OCI-LY3 (cell line): ENCODE measurements around the gene ANKRD29.

Source experiments
- H2AFZ ChIP-seq: fragments of 200-600, 300-600 bp; shearing (Covaris generic); 2 replicates; pipeline ENCODE4 v1.6.0; 2014; ENCODE audit warnings: antibody characterized with exemption, low read depth, low read length
- H3K27ac ChIP-seq: fragments of 200-600, 300-600 bp; sonication (generic); 2 replicates; pipeline ENCODE4 v1.5.1; 2014; ENCODE audit warnings: mild to moderate bottlenecking, low read length, moderate library complexity, mixed read lengths
- H3K27me3 ChIP-seq: fragments of 200-600, 300-600 bp; sonication (generic); 2 replicates; pipeline ENCODE4 v1.6.1; 2014; ENCODE audit warnings: low read depth, low read length, mixed read lengths
- H3K36me3 ChIP-seq: fragments of 200-600, 300-600 bp; sonication (generic); replicated peaks from 2 replicates; pipeline ENCODE3; 2014; ENCODE audit warnings: low read depth, low read length, mixed read lengths
- H3K4me1 ChIP-seq: fragments of 300-600, 200-600 bp; sonication (generic); 2 replicates; pipeline ENCODE4 v1.6.1; 2014; ENCODE audit warnings: low read length, mixed read lengths
- H3K4me2 ChIP-seq: fragments of 200-600, 300-600 bp; sonication (generic); 2 replicates; pipeline ENCODE4 v1.6.1; 2014; ENCODE audit warnings: low read length, mixed read lengths
- H3K4me3 ChIP-seq: fragments of 300-600, 200-600 bp; sonication (generic); 2 replicates; pipeline ENCODE4 v1.5.1; 2014; ENCODE audit warnings: antibody characterized with exemption, mild to moderate bottlenecking, low read length, moderate library complexity
- H3K79me2 ChIP-seq: fragments of 300-600, 200-600 bp; shearing (Covaris generic); 2 replicates; pipeline ENCODE4 v1.6.1; 2014; ENCODE audit warnings: mild to moderate bottlenecking, low read length, mixed read lengths
- H3K9ac ChIP-seq: fragments of 300-600, 200-600 bp; shearing (Covaris generic); 2 replicates; pipeline ENCODE4 v1.6.0; 2014; ENCODE audit warnings: mild to moderate bottlenecking, low read length, moderate library complexity
- H3K9me3 ChIP-seq: fragments of 200-600, 300-600 bp; shearing (Covaris generic); 2 replicates; pipeline ENCODE4 v1.6.1; 2014; ENCODE audit warnings: low read length, mixed read lengths; ENCODE audit not compliant: insufficient read depth
- H4K20me1 ChIP-seq: fragments of 200-600, 300-600 bp; sonication (generic); 2 replicates; pipeline ENCODE4 v1.6.1; 2016; ENCODE audit warnings: low read length, mixed read lengths; ENCODE audit not compliant: insufficient read depth
- EZH2phosphoT487 ChIP-seq: fragments of 200-600 bp; shearing (Covaris generic); IDR thresholded peaks from 2 replicates; pipeline ENCODE4 v1.6.1; 2018; ENCODE audit warnings: antibody characterized with exemption, mixed run types, low read depth
- TF ChIP-seq, protein P1 (sequence below): fragments of 200-600, 300-600 bp; sonication (generic); IDR thresholded peaks from 2 replicates; pipeline ENCODE4 v1.5.1; 2014; ENCODE audit warnings: antibody characterized with exemption, low read length, low read depth

The ANKRD29 gene

DNA sequence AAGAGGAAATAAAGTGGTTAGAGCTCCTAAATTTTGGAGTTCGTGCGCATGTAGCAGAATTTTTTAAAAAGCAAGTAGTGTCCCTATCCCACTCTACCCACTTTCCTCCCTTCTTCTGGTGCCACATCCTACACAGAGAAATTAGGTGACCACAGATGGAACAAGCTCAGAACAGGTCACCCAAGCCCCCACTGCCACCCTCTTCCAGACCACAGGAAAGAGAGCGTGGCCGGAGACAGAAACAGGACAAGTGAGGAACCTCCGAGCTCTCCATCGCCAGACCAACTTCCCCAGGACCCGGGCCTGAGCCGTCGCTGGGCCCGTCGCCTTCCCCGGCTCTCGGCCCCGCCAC is 76.8 kb downstream of the ANKRD29 start:
- no peak for TF ChIP-seq EZH2phosphoT487
- TF ChIP-seq, protein P1, sequence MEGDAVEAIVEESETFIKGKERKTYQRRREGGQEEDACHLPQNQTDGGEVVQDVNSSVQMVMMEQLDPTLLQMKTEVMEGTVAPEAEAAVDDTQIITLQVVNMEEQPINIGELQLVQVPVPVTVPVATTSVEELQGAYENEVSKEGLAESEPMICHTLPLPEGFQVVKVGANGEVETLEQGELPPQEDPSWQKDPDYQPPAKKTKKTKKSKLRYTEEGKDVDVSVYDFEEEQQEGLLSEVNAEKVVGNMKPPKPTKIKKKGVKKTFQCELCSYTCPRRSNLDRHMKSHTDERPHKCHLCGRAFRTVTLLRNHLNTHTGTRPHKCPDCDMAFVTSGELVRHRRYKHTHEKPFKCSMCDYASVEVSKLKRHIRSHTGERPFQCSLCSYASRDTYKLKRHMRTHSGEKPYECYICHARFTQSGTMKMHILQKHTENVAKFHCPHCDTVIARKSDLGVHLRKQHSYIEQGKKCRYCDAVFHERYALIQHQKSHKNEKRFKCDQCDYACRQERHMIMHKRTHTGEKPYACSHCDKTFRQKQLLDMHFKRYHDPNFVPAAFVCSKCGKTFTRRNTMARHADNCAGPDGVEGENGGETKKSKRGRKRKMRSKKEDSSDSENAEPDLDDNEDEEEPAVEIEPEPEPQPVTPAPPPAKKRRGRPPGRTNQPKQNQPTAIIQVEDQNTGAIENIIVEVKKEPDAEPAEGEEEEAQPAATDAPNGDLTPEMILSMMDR: no peak
- H3K27me3 ChIP-seq: peaks cover 10% of the 10 kb centered on the region
- H3K27ac ChIP-seq: peak overlapping the region; percentile 91
- H3K9ac ChIP-seq: peak overlapping the region; percentile 94
- peak overlapping the region; percentile 86 for H3K4me3 ChIP-seq
- H3K79me2 ChIP-seq: peaks cover 23% of the 10 kb centered on the region
- no peaks in the 10 kb centered on the region for H3K9me3 ChIP-seq
- peaks cover 5% of the 10 kb centered on the region; the same call in 1 of the 2 replicates for H4K20me1 ChIP-seq
- H3K36me3 ChIP-seq: peaks cover 4% of the 10 kb centered on the region
- peak overlapping the region; percentile 92 for H3K4me2 ChIP-seq
- H3K4me1 ChIP-seq: peaks cover 11% of the 10 kb centered on the region
- H2AFZ ChIP-seq: peak overlapping the region; percentile 2; the same call in 1 of the 2 replicates

DNA sequence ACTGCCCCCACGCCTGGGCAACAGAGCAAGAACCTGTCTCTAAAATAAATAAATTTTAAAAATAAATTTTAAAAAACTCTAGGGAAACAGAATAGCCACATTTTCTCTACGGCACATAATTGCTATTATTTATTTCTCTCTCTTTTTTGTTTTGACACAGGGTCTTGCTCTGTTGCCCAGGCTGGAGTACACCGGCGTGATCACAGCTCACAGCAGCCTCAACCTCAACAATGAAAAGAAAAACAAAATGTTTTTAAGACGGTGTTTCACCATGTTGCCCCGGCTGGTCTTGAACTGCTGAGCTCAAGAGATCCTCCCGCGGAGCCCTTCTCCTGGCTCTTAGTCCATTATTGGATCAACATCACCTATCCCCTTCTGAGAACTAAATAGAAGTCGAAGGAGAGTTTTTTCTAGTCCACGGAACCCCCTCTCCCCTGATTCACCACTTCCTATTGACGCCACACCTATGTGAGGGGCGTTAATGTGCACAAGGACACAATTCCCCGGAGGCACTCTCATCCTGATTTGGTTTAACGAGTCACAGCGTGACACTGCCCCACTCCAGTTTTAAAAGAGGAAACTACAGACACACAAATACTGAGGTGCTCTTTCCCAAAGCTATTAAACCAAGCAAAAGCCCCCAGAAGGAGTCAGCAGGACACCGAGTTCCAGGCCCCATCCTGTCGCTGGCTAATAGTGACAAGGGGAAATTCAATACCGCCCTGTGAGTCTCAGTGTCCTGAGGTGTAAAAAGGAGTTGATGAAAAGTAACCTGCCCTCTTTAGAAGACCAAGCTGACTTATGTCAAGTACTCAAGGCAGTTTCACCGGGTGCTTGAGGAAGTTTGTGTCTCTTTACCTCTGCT is 77.5 kb downstream of the ANKRD29 start:
- no peak overlapping the region for H3K27ac ChIP-seq
- peak overlapping the region; percentile 92 for H3K4me2 ChIP-seq
- H3K36me3 ChIP-seq: peaks cover 10% of the 10 kb centered on the region
- H2AFZ ChIP-seq: no peak overlapping the region
- peaks cover 10% of the 10 kb centered on the region for H3K27me3 ChIP-seq
- peaks cover 14% of the 10 kb centered on the region for H3K4me1 ChIP-seq
- H3K9me3 ChIP-seq: no peaks in the 10 kb centered on the region
- H4K20me1 ChIP-seq: peaks cover 10% of the 10 kb centered on the region
- TF ChIP-seq, protein P1: no peak
- TF ChIP-seq EZH2phosphoT487: no peak
- peak overlapping the region; percentile 86 for H3K4me3 ChIP-seq
- H3K9ac ChIP-seq: peak overlapping the region; percentile 94
- H3K79me2 ChIP-seq: peaks cover 23% of the 10 kb centered on the region

DNA sequence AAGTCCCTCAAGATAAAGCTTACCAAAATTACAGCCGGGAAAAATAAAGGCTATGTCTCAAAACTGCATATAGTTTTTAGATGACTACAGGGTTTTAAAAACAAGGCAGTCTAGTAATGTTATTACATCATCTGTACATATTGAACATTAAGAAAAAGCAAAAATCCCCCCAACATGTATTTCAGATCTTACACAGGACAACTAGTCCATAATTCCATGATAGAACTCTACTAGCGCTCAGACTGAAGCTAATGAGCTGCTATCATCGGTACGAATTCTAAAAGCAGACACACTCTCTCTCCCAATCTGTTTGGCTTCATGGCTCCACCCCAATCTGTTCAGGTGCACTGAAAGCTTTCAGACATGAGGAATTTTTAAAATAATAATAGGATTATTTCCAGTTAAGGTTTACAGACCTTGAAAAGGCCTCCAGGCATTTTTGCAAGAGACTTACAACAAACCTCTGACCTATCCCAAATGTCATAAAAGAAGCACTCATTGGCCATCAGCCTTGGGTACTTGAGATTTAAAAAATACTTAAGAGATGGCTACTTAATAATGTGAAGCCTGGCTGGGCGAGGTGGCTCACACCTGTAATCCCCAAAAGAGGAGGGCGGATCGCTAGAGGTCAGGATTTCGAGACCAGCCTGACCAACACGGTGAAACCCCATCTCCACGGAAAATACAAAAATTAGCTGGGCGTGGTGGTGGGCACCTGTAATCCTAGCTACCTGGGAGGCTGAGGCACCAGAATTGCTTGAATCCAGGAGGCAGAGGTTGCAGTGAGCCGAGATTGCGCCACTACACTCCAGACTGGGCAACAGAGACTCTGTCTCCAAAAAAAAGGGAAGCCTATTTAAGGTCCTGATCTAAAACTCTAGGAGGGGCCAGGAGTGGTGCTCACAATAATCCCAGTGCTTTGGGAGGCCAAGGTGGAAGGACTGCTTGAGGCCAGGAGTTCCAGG is 78.4 kb downstream of the ANKRD29 start:
- H3K27me3 ChIP-seq: peaks cover 10% of the 10 kb centered on the region

More for the DNA sequence above, 78.4 kb downstream of the ANKRD29 start:
- H4K20me1 ChIP-seq: peaks cover 16% of the 10 kb centered on the region
- peaks cover 10% of the 10 kb centered on the region for H3K36me3 ChIP-seq
- no peak overlapping the region for H2AFZ ChIP-seq
- H3K79me2 ChIP-seq: peaks cover 23% of the 10 kb centered on the region
- no peaks in the 10 kb centered on the region for H3K9me3 ChIP-seq
- TF ChIP-seq, protein P1: no peak
- TF ChIP-seq EZH2phosphoT487: no peak
- peaks cover 23% of the 10 kb centered on the region for H3K4me1 ChIP-seq
- H3K4me3 ChIP-seq: no peak overlapping the region
- H3K9ac ChIP-seq: no peak overlapping the region
- H3K4me2 ChIP-seq: no peak overlapping the region
- no peak overlapping the region for H3K27ac ChIP-seq
